Measurements from ENCODE around the gene OR7A17. TPM values are rescaled to one million over a fixed set of nuclear protein-coding genes. Genes with fewer than 3 reads are reported as not detected.

Gene OR7A17
- total RNA-seq, 1 donor from 2014 or later = not detected

- Mint-ChIP-seq H3K36me3 (ENCODE audit: low read depth, unreplicated experiment) (no peaks in the 10 kb centered on the region), H3K4me3 (ENCODE audit: unreplicated experiment) (no peak overlapping the region), H3K27me3 (ENCODE audit: unreplicated experiment) (no peaks in the 10 kb centered on the region), H3K27ac (ENCODE audit: unreplicated experiment) (no peak overlapping the region), H3K9me3 (ENCODE audit: unreplicated experiment) (no peaks in the 10 kb centered on the region), H3K4me1 (ENCODE audit: unreplicated experiment) (no peaks in the 10 kb centered on the region)
- no peak for TF ChIP-seq CTCF (IDR thresholded peaks at IDR 0.05; ENCODE audit: unreplicated experiment)
- DNase-seq (ENCODE audit: low spot score) = no peak
Observed at GRCh38 chr19:14868497-14868896, 17.4 kb downstream of the OR7A17 start.

GRCh38 chr19:14848822-14849221 lies 37.1 kb downstream of the OR7A17 start, which contains the start of gene OR7A10:
TSS of gene OR7A10 (minus strand) at chr19:14848922. CDS start at chr19:14841877, 7,045 bp downstream.
- Mint-ChIP-seq H3K36me3 (ENCODE audit: low read depth, unreplicated experiment) (no peaks in the 10 kb centered on the region), H3K27ac (ENCODE audit: unreplicated experiment) (no peak within 1 kb of the TSS), H3K9me3 (ENCODE audit: unreplicated experiment) (peaks cover 11% of the 10 kb centered on the region), H3K27me3 (ENCODE audit: unreplicated experiment) (peaks cover 2% of the 10 kb centered on the region), H3K4me3 (ENCODE audit: unreplicated experiment) (no peak within 1 kb of the TSS), H3K4me1 (ENCODE audit: unreplicated experiment) (no peaks in the 10 kb centered on the region)
- TF ChIP-seq CTCF (IDR thresholded peaks at IDR 0.05; ENCODE audit: unreplicated experiment) = no peak
- no peak for DNase-seq (ENCODE audit: low spot score)

- Mint-ChIP-seq H3K4me3 (ENCODE audit: unreplicated experiment) (no peak overlapping the region), H3K27ac (ENCODE audit: unreplicated experiment) (no peak overlapping the region), H3K36me3 (ENCODE audit: low read depth, unreplicated experiment) (peaks cover 4% of the 10 kb centered on the region), H3K27me3 (ENCODE audit: unreplicated experiment) (peaks cover 6% of the 10 kb centered on the region), H3K9me3 (ENCODE audit: unreplicated experiment) (peaks cover 7% of the 10 kb centered on the region), H3K4me1 (ENCODE audit: unreplicated experiment) (no peaks in the 10 kb centered on the region)
- TF ChIP-seq CTCF (IDR thresholded peaks at IDR 0.05; ENCODE audit: unreplicated experiment) = no peak
- DNase-seq (ENCODE audit: low spot score) = no peak
Observed at GRCh38 chr19:14843578-14843977, 42.4 kb downstream of the OR7A17 start.

GRCh38 chr19:14843169-14843568 lies 42.8 kb downstream of the OR7A17 start:
- no peak for TF ChIP-seq CTCF (IDR thresholded peaks at IDR 0.05; ENCODE audit: unreplicated experiment)
- Mint-ChIP-seq H3K36me3 (ENCODE audit: low read depth, unreplicated experiment) (peaks cover 4% of the 10 kb centered on the region), H3K9me3 (ENCODE audit: unreplicated experiment) (peaks cover 6% of the 10 kb centered on the region), H3K4me1 (ENCODE audit: unreplicated experiment) (no peaks in the 10 kb centered on the region), H3K27ac (ENCODE audit: unreplicated experiment) (no peak overlapping the region), H3K4me3 (ENCODE audit: unreplicated experiment) (no peak overlapping the region), H3K27me3 (ENCODE audit: unreplicated experiment) (peaks cover 6% of the 10 kb centered on the region)
- DNase-seq (ENCODE audit: low spot score) = no peak

- H3K27ac Mint-ChIP-seq (ENCODE audit: unreplicated experiment) = no peak overlapping the region
- peaks cover 4% of the 10 kb centered on the region for H3K36me3 Mint-ChIP-seq (ENCODE audit: low read depth, unreplicated experiment)
Observed at GRCh38 chr19:14840206-14840605, 45.7 kb downstream of the OR7A17 start.

More at GRCh38 chr19:14840206-14840605, 45.7 kb downstream of the OR7A17 start:
- no peak for DNase-seq (ENCODE audit: low spot score)
- peaks cover 3% of the 10 kb centered on the region for H3K9me3 Mint-ChIP-seq (ENCODE audit: unreplicated experiment)
- H3K27me3 Mint-ChIP-seq (ENCODE audit: unreplicated experiment) = peaks cover 6% of the 10 kb centered on the region
- no peak overlapping the region for H3K4me3 Mint-ChIP-seq (ENCODE audit: unreplicated experiment)
- no peak for TF ChIP-seq CTCF (IDR thresholded peaks at IDR 0.05; ENCODE audit: unreplicated experiment)
- H3K4me1 Mint-ChIP-seq (ENCODE audit: unreplicated experiment) = no peaks in the 10 kb centered on the region

All from endothelial cell (in vitro differentiated cells).